HG02623 (cell line): Measurements from ENCODE around the gene CCDC9.
"Not testable (repeated sequence)": the region's sequence is repeated elsewhere in the genome, so short reads cannot be mapped to it uniquely, and the experiment has no call there.

Experiments used
- ATAC-seq: cut with Tn5 transposase; IDR thresholded peaks from one replicate; pipeline ENCODE4 v1.9.1; 2021; ENCODE audit warnings: moderate library complexity; ENCODE audit not compliant: unreplicated experiment

CCDC9 gene

GRCh38 chr19:47283405-47284059, 27.2 kb downstream of the CCDC9 start:
- ATAC-seq = no peak

- no peak for ATAC-seq
Measured at GRCh38 chr19:47284324-47284899, 28.1 kb downstream of the CCDC9 start.

GRCh38 chr19:47296036-47296435, 39.7 kb downstream of the CCDC9 start:
- ATAC-seq = no peak

DNA sequence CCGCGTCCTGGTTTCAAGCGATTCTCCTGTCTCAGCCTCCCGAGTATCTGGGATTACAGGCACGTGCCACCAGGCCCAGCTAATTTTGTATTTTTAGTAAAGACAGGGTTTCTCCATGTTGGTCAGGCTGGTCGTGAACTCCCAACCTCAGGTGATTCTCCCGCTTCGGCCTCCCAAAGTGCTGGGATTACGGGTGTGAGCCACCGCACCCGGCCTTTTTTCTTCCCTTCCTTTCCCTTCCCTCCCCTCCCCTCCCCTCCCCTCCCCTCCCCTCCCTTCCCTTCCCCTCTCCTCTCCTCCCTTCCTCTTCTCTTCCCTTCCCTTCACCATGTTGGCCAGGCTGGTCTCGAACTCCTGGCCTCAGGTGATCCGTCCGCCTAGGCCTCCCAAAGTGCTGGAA, 44.5 kb downstream of the CCDC9 start:
- ATAC-seq = not testable (repeated sequence)

DNA sequence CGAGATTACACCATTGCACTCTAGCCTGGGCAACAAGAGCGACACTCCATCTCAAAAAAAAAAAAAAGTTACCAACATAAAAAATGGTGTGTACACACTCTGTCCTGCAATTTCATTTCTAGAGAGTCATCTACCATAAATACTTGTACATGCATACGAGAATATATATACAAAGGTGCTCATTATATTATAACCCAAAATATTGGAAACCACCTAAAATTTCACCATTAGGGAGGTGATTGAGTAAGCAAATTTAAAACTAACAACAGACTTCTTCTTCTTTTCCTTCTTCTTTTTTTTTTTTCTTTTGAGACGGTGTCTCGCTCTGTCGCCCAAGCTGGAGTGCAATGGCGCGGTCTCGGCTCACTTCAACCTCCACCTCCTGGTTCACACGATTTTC, 45.9 kb downstream of the CCDC9 start:
- no peak for ATAC-seq

DNA sequence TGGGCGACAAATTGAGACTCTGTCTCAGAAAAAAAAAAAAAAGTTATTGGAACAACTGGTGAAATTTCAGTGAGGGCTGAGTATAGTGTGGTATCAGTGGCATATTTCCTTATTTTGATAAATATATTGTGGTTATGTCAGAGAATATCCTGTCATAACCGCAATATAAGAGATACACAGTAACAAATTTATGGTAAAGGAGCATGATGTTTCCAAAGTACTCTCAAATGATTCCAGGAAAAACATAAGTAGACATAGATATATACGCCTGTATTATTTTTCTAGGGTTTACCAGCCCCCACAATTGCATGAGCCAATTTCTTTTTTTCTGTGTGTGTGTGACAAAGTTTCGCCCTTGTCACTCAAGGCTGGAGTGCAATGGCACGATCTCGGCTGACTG, 47.6 kb downstream of the CCDC9 start:
- no peak for ATAC-seq

GRCh38 chr19:47305309-47305751, 49.0 kb downstream of the CCDC9 start:
- ATAC-seq = no peak

DNA sequence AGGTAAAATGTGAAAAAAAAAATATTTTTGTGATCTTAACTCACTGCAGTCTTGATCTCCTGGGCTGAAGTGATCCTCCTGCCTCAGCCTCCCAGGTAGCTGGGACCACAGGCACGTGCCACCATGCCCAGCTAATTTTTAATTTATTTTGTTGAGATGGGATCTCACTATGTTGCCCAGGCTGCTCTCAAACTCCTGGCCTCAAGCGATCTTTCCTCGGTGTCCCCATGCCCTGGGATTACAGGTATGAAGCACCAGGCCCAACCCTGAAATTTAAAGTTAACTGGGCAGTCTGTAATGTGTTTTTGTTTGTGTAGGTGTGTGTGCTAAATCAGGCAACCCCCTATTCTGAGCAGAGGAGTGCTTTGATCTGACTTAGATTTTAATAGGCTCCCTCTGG, 50.0 kb downstream of the CCDC9 start:
- no peak for ATAC-seq

DNA sequence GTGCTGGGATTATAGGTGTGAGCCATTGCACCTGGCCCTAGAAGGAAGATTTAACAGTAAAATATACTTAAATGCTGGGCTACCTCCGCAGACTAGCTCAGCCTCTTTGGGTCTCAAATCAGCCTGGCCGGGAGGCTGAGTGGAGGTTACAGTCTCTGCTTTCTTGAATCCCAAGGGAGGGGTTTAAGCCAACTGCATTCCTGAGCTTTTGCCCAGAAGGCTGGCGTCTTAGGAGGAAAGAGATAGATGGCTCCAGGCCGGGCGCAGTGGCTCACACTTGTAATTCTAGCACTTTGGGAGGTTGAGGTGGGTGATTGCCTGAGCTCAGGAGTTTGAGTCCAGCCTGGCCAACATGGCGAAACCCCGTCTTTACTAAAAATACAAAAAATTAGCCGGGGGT, 52.7 kb downstream of the CCDC9 start:
- no peak for ATAC-seq

- no peak for ATAC-seq
Measured at GRCh38 chr19:47309608-47310007, 53.3 kb downstream of the CCDC9 start, which contains the start of gene C5AR1. Gene C5AR1 (plus strand): TSS chr19:47309861. CDS start chr19:47309896, 35 bp downstream.

GRCh38 chr19:47310323-47310722, 54.0 kb downstream of the CCDC9 start:
- no peak for ATAC-seq

DNA sequence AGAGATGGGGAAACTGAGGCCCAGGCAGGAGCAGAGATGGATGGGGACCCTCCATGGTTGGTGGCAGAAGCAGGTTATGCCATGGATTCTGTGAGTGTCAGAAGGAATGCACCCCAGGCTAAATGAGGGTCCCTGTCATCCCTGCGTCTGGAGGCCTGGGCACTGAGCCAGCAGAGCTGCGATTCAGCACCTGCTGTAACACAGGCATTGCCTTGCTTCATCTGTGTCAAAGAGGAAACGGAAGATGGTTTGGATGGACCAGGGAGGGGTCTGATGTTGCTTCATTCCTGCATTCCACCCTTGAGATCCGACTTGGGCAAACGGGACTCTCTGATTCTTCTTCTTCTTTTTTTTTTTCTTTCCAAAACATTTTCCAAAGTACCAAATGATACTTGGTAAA, 54.5 kb downstream of the CCDC9 start:
- no peak for ATAC-seq

GRCh38 chr19:47312366-47313006, 56.2 kb downstream of the CCDC9 start:
- no peak for ATAC-seq

- no peak for ATAC-seq
Measured at GRCh38 chr19:47313754-47314295, 57.5 kb downstream of the CCDC9 start.

DNA sequence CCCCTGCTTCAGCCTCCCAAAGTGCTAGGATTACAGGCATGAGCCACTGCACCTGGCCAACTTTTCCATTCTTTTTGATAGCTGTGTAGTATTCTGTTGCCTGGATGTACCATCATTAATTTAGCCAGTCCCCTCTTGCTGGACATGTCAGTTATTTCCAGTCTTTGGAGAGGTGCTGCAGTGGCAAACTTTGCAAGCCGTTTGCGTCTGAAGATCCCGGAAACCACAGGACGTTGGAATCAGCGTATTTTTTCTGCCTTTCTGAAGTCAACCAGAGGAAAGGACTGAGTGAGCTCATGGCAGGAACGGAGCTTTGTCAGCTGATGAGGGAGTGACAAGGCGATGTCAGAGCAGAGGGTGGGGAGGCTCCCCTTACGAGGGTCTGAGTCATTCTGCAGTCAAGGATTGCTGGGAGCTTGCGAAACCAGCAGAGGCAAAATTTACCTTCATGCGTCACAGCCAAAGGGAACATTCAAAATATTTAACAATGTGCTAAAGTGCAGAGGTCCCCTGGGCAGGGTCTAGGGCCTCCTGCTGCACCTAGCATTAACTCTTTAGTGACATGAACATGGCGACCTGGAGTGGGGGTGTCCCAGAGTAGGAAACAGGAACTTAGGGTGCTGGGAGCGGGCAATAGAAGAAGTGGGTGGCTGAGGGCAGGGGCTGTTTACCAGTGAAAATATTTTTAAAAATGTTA, 58.9 kb downstream of the CCDC9 start:
- no peak for ATAC-seq

GRCh38 chr19:47316513-47316912, 60.2 kb downstream of the CCDC9 start:
- no peak for ATAC-seq

GRCh38 chr19:47319923-47320871, 63.9 kb downstream of the CCDC9 start:
- no peak for ATAC-seq
